ENCODE measurements around the gene ERCC6L. TPM values are rescaled to one million over a fixed set of nuclear protein-coding genes. Genes with fewer than 3 reads are reported as not detected.

Gene ERCC6L
- total RNA-seq (under 1 TPM in 1 of 2 donors, not detected in 1; 0.10 TPM), total RNA-seq (0.75 to 5.0 reads per million in 2 donors)

- H3K27ac Mint-ChIP-seq: no peak within 1 kb of the TSS
- ATAC-seq (peak; percentile 99), DNase-seq (peak; percentile 74 to 78 (median 75))
- no peaks in the 10 kb centered on the region for H3K9me3 ChIP-seq (ENCODE audit: control insufficient read depth, low read length, poor library complexity, severe bottlenecking)
- peaks cover 2% of the 10 kb centered on the region for H3K4me1 Mint-ChIP-seq
- no peaks in the 10 kb centered on the region for H3K36me3 Mint-ChIP-seq (ENCODE audit: low read depth)
- no peaks in the 10 kb centered on the region for H3K27me3 Mint-ChIP-seq
- peak within 1 kb of the TSS; percentile 75 for H3K4me3 Mint-ChIP-seq
Observed at GRCh38 chrX:72238721-72239475, at the start of gene ERCC6L. Gene ERCC6L (minus strand): TSS chrX:72239027. CDS start chrX:72238911, 116 bp downstream.

GRCh38 chrX:72282302-72282701 lies 43.5 kb upstream of the ERCC6L start:
- Mint-ChIP-seq H3K4me3 (no peak overlapping the region), H3K4me1 (no peaks in the 10 kb centered on the region), H3K27me3 (no peaks in the 10 kb centered on the region), H3K36me3 (ENCODE audit: low read depth) (no peaks in the 10 kb centered on the region), H3K27ac (no peak overlapping the region)
- ATAC-seq (no peak), DNase-seq (no peak)
- no peaks in the 10 kb centered on the region for H3K9me3 ChIP-seq (ENCODE audit: control insufficient read depth, low read length, poor library complexity, severe bottlenecking)

GRCh38 chrX:72280321-72280845 lies 41.6 kb upstream of the ERCC6L start:
- no peak for ATAC-seq
- DNase-seq: no peak
- no peaks in the 10 kb centered on the region for H3K36me3 Mint-ChIP-seq (ENCODE audit: low read depth)
- H3K4me1 Mint-ChIP-seq: peaks cover 5% of the 10 kb centered on the region
- H3K9me3 ChIP-seq (ENCODE audit: control insufficient read depth, low read length, poor library complexity, severe bottlenecking): no peaks in the 10 kb centered on the region
- H3K27me3 Mint-ChIP-seq: no peaks in the 10 kb centered on the region
- H3K4me3 Mint-ChIP-seq: no peak overlapping the region
- H3K27ac Mint-ChIP-seq: no peak overlapping the region

GRCh38 chrX:72276478-72276953 lies 37.7 kb upstream of the ERCC6L start:
- ATAC-seq: peak; percentile 3
- no peak for DNase-seq
- H3K4me3 Mint-ChIP-seq: peak overlapping the region; percentile 89
- H3K36me3 Mint-ChIP-seq (ENCODE audit: low read depth): peaks cover 6% of the 10 kb centered on the region
- no peaks in the 10 kb centered on the region for H3K9me3 ChIP-seq (ENCODE audit: control insufficient read depth, low read length, poor library complexity, severe bottlenecking)
- no peaks in the 10 kb centered on the region for H3K27me3 Mint-ChIP-seq
- H3K27ac Mint-ChIP-seq: peak overlapping the region; percentile 93
- peaks cover 28% of the 10 kb centered on the region for H3K4me1 Mint-ChIP-seq

GRCh38 chrX:72274526-72274925 lies 35.7 kb upstream of the ERCC6L start:
- peak overlapping the region; percentile 93 for H3K27ac Mint-ChIP-seq
- H3K4me3 Mint-ChIP-seq: peak overlapping the region; percentile 89
- peaks cover 28% of the 10 kb centered on the region for H3K4me1 Mint-ChIP-seq
- H3K27me3 Mint-ChIP-seq: no peaks in the 10 kb centered on the region
- H3K36me3 Mint-ChIP-seq (ENCODE audit: low read depth): peaks cover 6% of the 10 kb centered on the region
- H3K9me3 ChIP-seq (ENCODE audit: control insufficient read depth, low read length, poor library complexity, severe bottlenecking): no peaks in the 10 kb centered on the region
- DNase-seq (no peak), ATAC-seq (no peak)

- Mint-ChIP-seq H3K27me3 (no peaks in the 10 kb centered on the region), H3K4me3 (peak overlapping the region; percentile 89), H3K27ac (peak overlapping the region; percentile 93), H3K4me1 (peaks cover 28% of the 10 kb centered on the region), H3K36me3 (ENCODE audit: low read depth) (peaks cover 6% of the 10 kb centered on the region)
- no peaks in the 10 kb centered on the region for H3K9me3 ChIP-seq (ENCODE audit: control insufficient read depth, low read length, poor library complexity, severe bottlenecking)
- ATAC-seq (no peak), DNase-seq (no peak)
Observed at GRCh38 chrX:72273718-72274117, 34.9 kb upstream of the ERCC6L start.

- Mint-ChIP-seq H3K27ac (peak overlapping the region; percentile 93), H3K4me3 (no peak overlapping the region), H3K4me1 (peaks cover 28% of the 10 kb centered on the region), H3K36me3 (ENCODE audit: low read depth) (peaks cover 7% of the 10 kb centered on the region), H3K27me3 (no peaks in the 10 kb centered on the region)
- DNase-seq (no peak), ATAC-seq (no peak)
- no peaks in the 10 kb centered on the region for H3K9me3 ChIP-seq (ENCODE audit: control insufficient read depth, low read length, poor library complexity, severe bottlenecking)
Observed at GRCh38 chrX:72272868-72273267, 34.0 kb upstream of the ERCC6L start.

GRCh38 chrX:72271812-72272211 lies 33.0 kb upstream of the ERCC6L start:
- ATAC-seq (no peak), DNase-seq (no peak)
- Mint-ChIP-seq H3K27ac (peak overlapping the region; percentile 93), H3K36me3 (ENCODE audit: low read depth) (peaks cover 9% of the 10 kb centered on the region), H3K27me3 (no peaks in the 10 kb centered on the region), H3K4me3 (peak overlapping the region; percentile 59), H3K4me1 (peaks cover 28% of the 10 kb centered on the region)
- H3K9me3 ChIP-seq (ENCODE audit: control insufficient read depth, low read length, poor library complexity, severe bottlenecking): no peaks in the 10 kb centered on the region

GRCh38 chrX:72271091-72271788 lies 32.4 kb upstream of the ERCC6L start:
- Mint-ChIP-seq H3K4me1 (peaks cover 28% of the 10 kb centered on the region), H3K36me3 (ENCODE audit: low read depth) (peaks cover 9% of the 10 kb centered on the region), H3K27ac (no peak overlapping the region), H3K4me3 (peak overlapping the region; percentile 59), H3K27me3 (no peaks in the 10 kb centered on the region)
- ATAC-seq (no peak), DNase-seq (no peak)
- H3K9me3 ChIP-seq (ENCODE audit: control insufficient read depth, low read length, poor library complexity, severe bottlenecking): no peaks in the 10 kb centered on the region

- H3K4me1 Mint-ChIP-seq: peaks cover 23% of the 10 kb centered on the region
- H3K9me3 ChIP-seq (ENCODE audit: control insufficient read depth, low read length, poor library complexity, severe bottlenecking): no peaks in the 10 kb centered on the region
- no peak overlapping the region for H3K27ac Mint-ChIP-seq
- DNase-seq (no peak), ATAC-seq (no peak)
- H3K4me3 Mint-ChIP-seq: no peak overlapping the region
- no peaks in the 10 kb centered on the region for H3K27me3 Mint-ChIP-seq
- peaks cover 9% of the 10 kb centered on the region for H3K36me3 Mint-ChIP-seq (ENCODE audit: low read depth)
Observed at GRCh38 chrX:72270316-72270866, 31.6 kb upstream of the ERCC6L start.

GRCh38 chrX:72269671-72270251 lies 30.9 kb upstream of the ERCC6L start:
- H3K4me3 Mint-ChIP-seq: no peak overlapping the region
- ATAC-seq: peak; percentile 48
- no peak for DNase-seq

GRCh38 chrX:72268597-72269365 lies 30.0 kb upstream of the ERCC6L start:
- peaks cover 3% of the 10 kb centered on the region for H3K36me3 Mint-ChIP-seq (ENCODE audit: low read depth)
- no peaks in the 10 kb centered on the region for H3K27me3 Mint-ChIP-seq
- H3K27ac Mint-ChIP-seq: peak overlapping the region; percentile 11
- no peak for ATAC-seq
- H3K9me3 ChIP-seq (ENCODE audit: control insufficient read depth, low read length, poor library complexity, severe bottlenecking): no peaks in the 10 kb centered on the region
- no peak overlapping the region for H3K4me3 Mint-ChIP-seq
- DNase-seq: no peak
- peaks cover 10% of the 10 kb centered on the region for H3K4me1 Mint-ChIP-seq

More at GRCh38 chrX:72269671-72270251, 30.9 kb upstream of the ERCC6L start:
- Mint-ChIP-seq H3K4me1 (peaks cover 18% of the 10 kb centered on the region), H3K36me3 (ENCODE audit: low read depth) (peaks cover 9% of the 10 kb centered on the region), H3K27me3 (no peaks in the 10 kb centered on the region), H3K27ac (no peak overlapping the region)
- no peaks in the 10 kb centered on the region for H3K9me3 ChIP-seq (ENCODE audit: control insufficient read depth, low read length, poor library complexity, severe bottlenecking)

Data from T-helper 17 cell (primary cell).